HepG2 (cell line): ENCODE results near the gene CLTA. TPM values are rescaled to one million over a fixed set of nuclear protein-coding genes. Genes with fewer than 3 reads are reported as not detected.

ENCODE experiments used
- ATAC-seq: fragments of 200-7000 bp; cut with Tn5 transposase; 3 replicates; pipeline ENCODE4 v1.9.1; 2020; ENCODE audit warnings: mild to moderate bottlenecking, moderate library complexity
- BruUV-seq: library from RNA; stranded (reverse); fragments of 400-500 nt; replicated peaks from 2 replicates; lab custom pipeline; 2021; lab: Mats Ljungman, UMichigan
- CTCF ChIA-PET: fragments of 300-600 bp; formaldehyde crosslinking; extraction: SDS; loops from one replicate; lab custom pipeline; 2021; ENCODE audit warnings: low total read pairs, inconsistent platforms, low intra/inter-chr PET ratio; lab: Yijun Ruan, JAX
- POLR2A ChIA-PET: fragments of 350-600 bp; sonication (Branson Sonifier 250); formaldehyde crosslinking; loops from one replicate; lab custom pipeline; 2020; ENCODE audit warnings: antibody characterized with exemption, inconsistent platforms; lab: Yijun Ruan, JAX
- DNase-seq: peaks from one replicate; pipeline ENCODE4 v3.0.0-alpha.2; 2015; ENCODE audit warnings: low spot score
- FAIRE-seq: peaks from 3 replicates; lab custom pipeline; 2011; peaks lifted over from hg19 to GRCh38; lab: Jason Lieb, UNC
- H2AFZ ChIP-seq: one replicate; pipeline ENCODE4 v1.6.1; 2011; ENCODE audit warnings: low read length, inconsistent platforms
- H3K27ac ChIP-seq: fragments of 300-600 bp; 3 replicates; pipeline ENCODE4 v1.8.0; 2011; ENCODE audit warnings: mixed run types, mild to moderate bottlenecking, mixed read lengths, low read length, inconsistent platforms; ENCODE audit not compliant: insufficient read depth; ENCODE audit errors: extremely low read length
- H3K27me3 ChIP-seq, 2 experiments: fragments of 200-600 bp in 1 of 2; 2 replicates in 1 of 2; 3 replicates in 1 of 2; pipeline versions ENCODE4 v1.6.0 to v1.8.0; 2011; ENCODE audit warnings: low read length in 2 of 2, mild to moderate bottlenecking in 2 of 2, moderate library complexity in 2 of 2, inconsistent platforms in 1 of 2; ENCODE audit not compliant: insufficient read depth in 2 of 2, control insufficient read depth in 1 of 2
- H3K36me3 ChIP-seq, 2 experiments: fragments of 200-600 bp in 1 of 2; replicated peaks in 1 of 2; 2 replicates in 1 of 2; 3 replicates in 1 of 2; pipeline versions ENCODE4 v1.5.1 to v1.8.0; 2011; ENCODE audit warnings: low read length in 2 of 2, inconsistent platforms in 1 of 2; ENCODE audit not compliant: insufficient read depth in 2 of 2, control insufficient read depth in 1 of 2
- H3K4me1 ChIP-seq: 2 replicates; pipeline ENCODE4 v1.5.1; 2012; ENCODE audit warnings: low read length, inconsistent platforms; ENCODE audit not compliant: insufficient read depth
- H3K4me2 ChIP-seq: 2 replicates; pipeline ENCODE4 v1.6.0; 2011; ENCODE audit warnings: low read depth, low read length, inconsistent platforms
- H3K4me3 ChIP-seq, 3 experiments: fragments of 200-600 bp in 1 of 3; sonication (generic), shearing (Covaris generic) in 1 of 3; replicated peaks in 1 of 3; 2 replicates each; pipeline ENCODE4 v1.5.1; 2011 to 2016; ENCODE audit warnings: low read length in 3 of 3, inconsistent platforms in 2 of 3, low read depth in 2 of 3, mild to moderate bottlenecking in 2 of 3, control low read depth in 1 of 3, mixed read lengths in 1 of 3; ENCODE audit not compliant: insufficient read depth in 1 of 3
- H3K79me2 ChIP-seq: one replicate; pipeline ENCODE4 v1.6.1; 2011; ENCODE audit warnings: low read length, inconsistent platforms; ENCODE audit not compliant: insufficient read depth
- H3K9ac ChIP-seq: 2 replicates; pipeline ENCODE4 v1.6.0; 2011; ENCODE audit warnings: mild to moderate bottlenecking, low read depth, low read length, inconsistent platforms; ENCODE audit not compliant: insufficient read depth
- H3K9me3 ChIP-seq: 2 replicates; pipeline ENCODE4 v1.5.1; 2012; ENCODE audit warnings: mild to moderate bottlenecking, low read length
- H4K20me1 ChIP-seq: 2 replicates; pipeline ENCODE4 v1.6.0; 2011; ENCODE audit warnings: inconsistent platforms, mild to moderate bottlenecking, low read length, moderate library complexity; ENCODE audit not compliant: insufficient read depth
- ARID4A ChIP-seq: sonication (generic); formaldehyde crosslinking; IDR thresholded peaks from 2 replicates; pipeline ENCODE4 v1.5.0; 2020; ENCODE audit warnings: mild to moderate bottlenecking, missing genetic modification reagents, borderline replicate concordance
- CEBPB ChIP-seq: IDR thresholded peaks from 2 replicates; pipeline ENCODE4 v1.6.1; 2011; ENCODE audit warnings: low read depth, low read length, improper control_type of control experiment, borderline replicate concordance
- E2F5 ChIP-seq: sonication (generic); formaldehyde crosslinking; conservative IDR thresholded peaks from 2 replicates; pipeline ENCODE4 v1.4.0; 2020; ENCODE audit warnings: missing genetic modification reagents
- PRDM4 ChIP-seq: sonication (generic); formaldehyde crosslinking; IDR thresholded peaks from 2 replicates; pipeline ENCODE4 v1.9.0; 2021; ENCODE audit warnings: missing genetic modification reagents, borderline replicate concordance
- RXRB ChIP-seq: IDR thresholded peaks from 2 replicates; pipeline ENCODE4 v1.6.1; 2016; ENCODE audit warnings: borderline replicate concordance, missing genetic modification reagents, missing compliant biosample characterization
- THAP9 ChIP-seq: sonication (generic); formaldehyde crosslinking; IDR thresholded peaks from 2 replicates; pipeline ENCODE4; 2020; ENCODE audit warnings: missing genetic modification reagents, mild to moderate bottlenecking, borderline replicate concordance
- ZNF253 ChIP-seq: sonication (generic); formaldehyde crosslinking; IDR thresholded peaks from 2 replicates; pipeline ENCODE4 v1.8.0; 2022; ENCODE audit warnings: mild to moderate bottlenecking, missing genetic modification reagents, borderline replicate concordance
- WGBS: methylation state at CpG from one replicate; pipeline ENCODE4 v1.1.6; 2017; ENCODE audit warnings: low lambda C conversion rate; 5-methylcytosine and 5-hydroxymethylcytosine counted together
- in situ Hi-C: cut with HindIII; loops from 2 replicates; pipeline ENCODE4 v1.10.0; 2017; ENCODE audit warnings: low pct_unique_long_range_greater_than_20kb; ENCODE audit not compliant: extremely low pct_ligation_motif_present
- intact Hi-C: fragments of 100-400 bp; cut with micrococcal nuclease; formaldehyde crosslinking; loops from one replicate; pipeline ENCODE4 v1.10.0; 2022; ENCODE audit not compliant: unreplicated experiment
- polyA plus RNA-seq, 8 experiments: library from polyadenylated mRNA; depleted of rRNA in 3 of 8; stranded (reverse) in 7 of 8; unstranded in 1 of 8; fragments of >200 nt; fragmentation: Illumina TruSeq in 4 of 8; extraction: Trizol in 4 of 8; gene quantifications; 2 replicates each; pipeline versions ENCODE4 v1.2.1 to v1.2.3, GENCODE V29; 2011 to 2016; ENCODE audit warnings: low read depth in 4 of 8, missing spikeins in 1 of 8, mixed read lengths in 1 of 8; ENCODE audit not compliant: insufficient read depth in 1 of 8
- total RNA-seq, 5 experiments: library from RNA; depleted of rRNA; stranded (reverse); fragments of >200 nt; fragmentation: Illumina TruSeq; extraction: Trizol; gene quantifications; 2 replicates each; pipeline ENCODE4 v1.2.3, GENCODE V29; 2016; ENCODE audit warnings: low read depth in 1 of 5

Gene CLTA
- total and polyA plus RNA-seq, 2 of the 13 experiments (the other 11 are each of a cell fraction or from before 2014, with no cell fraction given) = 143 to 222 TPM

GRCh38 chr9:36166168-36166927, 24.4 kb upstream of the CLTA start:
- ChIA-PET CTCF (interaction anchor here (0.6 to 3.8 kb wide), 3 partner anchors 63 to 211 kb away, joined by 3 to 40 read pairs (median 13); no protein-coding TSS in a partner anchor), POLR2A (no interaction called here)
- Histone ChIP-seq H3K36me3 (no peaks in the 10 kb centered on the region), H3K79me2 (no peaks in the 10 kb centered on the region), H3K4me2 (peak overlapping the region; percentile 73), H3K4me1 (peaks cover 9% of the 10 kb centered on the region; the same call in 1 of the 2 replicates), H2AFZ (no peak overlapping the region), H3K9ac (no peak overlapping the region), H3K27ac (no peak overlapping the region), H4K20me1 (no peaks in the 10 kb centered on the region), H3K27me3 (peaks cover 6 to 40% of the 10 kb centered on the region in 2 experiments; a peak in 4 of 5 replicates), H3K4me3 (peak overlapping the region in 1 of 3 experiments; percentile 54; a peak in 3 of 6 replicates), H3K9me3 (no peaks in the 10 kb centered on the region)
- WGBS = 18% methylated on average over 22 of the region's 58 CpGs
- BruUV-seq = no TSS peak
- intact Hi-C loops = loop anchor here (1.0 to 5.0 kb wide), 3 partner anchors 63 to 209 kb away; partner anchors contain the start of gene OR2S2
- in situ Hi-C loops = loop anchor here (5.0 kb wide), 1 partner anchor 64 kb away; no protein-coding TSS in a partner anchor
- no peak for FAIRE-seq
- peak; percentile 94 for ATAC-seq
- DNase-seq = peak; percentile 57
- TF ChIP-seq RXRB = 0 out of 2 replicates have a peak, but pooled peaks have one; percentile 31
- TF ChIP-seq ZNF253 (CRISPR knock-in tag) = no peak
- TF ChIP-seq E2F5 (CRISPR knock-in tag) = no peak
- no peak; the same call in 1 of the 2 replicates for TF ChIP-seq ARID4A (CRISPR knock-in tag)
- TF ChIP-seq CEBPB = no peak
- TF ChIP-seq THAP9 = no peak
- TF ChIP-seq PRDM4 (CRISPR knock-in tag) = no peak
